GM19468 (cell line): Measurements from ENCODE around the gene EDC4.
"Not testable (repeated sequence)": the region's sequence is repeated elsewhere in the genome, so short reads cannot be mapped to it uniquely, and the experiment has no call there.

Experiments used
- ATAC-seq: cut with Tn5 transposase; IDR thresholded peaks from one replicate; pipeline ENCODE4 v1.9.1; 2021; ENCODE audit warnings: mild to moderate bottlenecking, moderate library complexity, moderate number of reproducible peaks; ENCODE audit not compliant: unreplicated experiment; ENCODE audit errors: extremely low read depth

Gene EDC4

GRCh38 chr16:67901734-67902133, 28.9 kb downstream of the EDC4 start:
- ATAC-seq, result no peak

- no peak for ATAC-seq
These were observed 30.0 kb downstream of the EDC4 start for GRCh38 chr16:67902831-67903230.

- no peak for ATAC-seq
These were observed 34.7 kb downstream of the EDC4 start for GRCh38 chr16:67907397-67908180.

DNA sequence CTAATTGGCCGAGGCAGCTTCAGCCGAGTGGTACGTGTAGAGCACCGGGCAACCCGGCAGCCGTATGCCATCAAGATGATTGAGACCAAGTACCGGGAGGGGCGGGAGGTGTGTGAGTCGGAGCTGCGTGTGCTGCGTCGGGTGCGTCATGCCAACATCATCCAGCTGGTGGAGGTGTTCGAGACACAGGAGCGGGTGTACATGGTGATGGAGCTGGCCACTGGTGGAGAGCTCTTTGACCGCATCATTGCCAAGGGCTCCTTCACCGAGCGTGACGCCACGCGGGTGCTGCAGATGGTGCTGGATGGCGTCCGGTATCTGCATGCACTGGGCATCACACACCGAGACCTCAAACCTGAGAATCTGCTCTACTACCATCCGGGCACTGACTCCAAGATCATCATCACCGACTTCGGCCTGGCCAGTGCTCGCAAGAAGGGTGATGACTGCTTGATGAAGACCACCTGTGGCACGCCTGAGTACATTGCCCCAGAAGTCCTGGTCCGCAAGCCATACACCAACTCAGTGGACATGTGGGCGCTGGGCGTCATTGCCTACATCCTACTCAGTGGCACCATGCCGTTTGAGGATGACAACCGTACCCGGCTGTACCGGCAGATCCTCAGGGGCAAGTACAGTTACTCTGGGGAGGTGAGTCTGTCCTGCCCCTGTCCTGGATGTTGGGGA, 36.3 kb downstream of the EDC4 start:
- ATAC-seq, result no peak

DNA sequence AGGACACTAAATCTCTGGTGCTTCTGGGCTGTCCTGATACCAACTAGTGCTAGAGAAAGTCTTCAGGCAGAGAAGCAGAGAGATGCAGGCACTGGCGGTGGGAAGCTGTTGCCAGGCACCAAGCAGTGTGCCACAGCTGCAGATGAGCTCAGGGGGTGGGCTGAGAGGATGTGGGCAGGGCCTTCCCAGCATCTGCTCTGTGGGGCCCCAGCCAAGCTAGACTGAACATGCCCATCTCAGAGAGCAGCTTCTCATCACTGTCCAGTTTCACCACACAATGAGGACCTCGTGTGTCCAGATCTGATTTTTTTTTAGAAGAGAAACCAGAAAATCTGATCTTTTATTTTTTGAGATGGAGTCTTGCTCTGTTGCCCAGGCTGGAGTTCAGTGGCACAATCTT, 37.3 kb downstream of the EDC4 start:
- ATAC-seq, result no peak

DNA sequence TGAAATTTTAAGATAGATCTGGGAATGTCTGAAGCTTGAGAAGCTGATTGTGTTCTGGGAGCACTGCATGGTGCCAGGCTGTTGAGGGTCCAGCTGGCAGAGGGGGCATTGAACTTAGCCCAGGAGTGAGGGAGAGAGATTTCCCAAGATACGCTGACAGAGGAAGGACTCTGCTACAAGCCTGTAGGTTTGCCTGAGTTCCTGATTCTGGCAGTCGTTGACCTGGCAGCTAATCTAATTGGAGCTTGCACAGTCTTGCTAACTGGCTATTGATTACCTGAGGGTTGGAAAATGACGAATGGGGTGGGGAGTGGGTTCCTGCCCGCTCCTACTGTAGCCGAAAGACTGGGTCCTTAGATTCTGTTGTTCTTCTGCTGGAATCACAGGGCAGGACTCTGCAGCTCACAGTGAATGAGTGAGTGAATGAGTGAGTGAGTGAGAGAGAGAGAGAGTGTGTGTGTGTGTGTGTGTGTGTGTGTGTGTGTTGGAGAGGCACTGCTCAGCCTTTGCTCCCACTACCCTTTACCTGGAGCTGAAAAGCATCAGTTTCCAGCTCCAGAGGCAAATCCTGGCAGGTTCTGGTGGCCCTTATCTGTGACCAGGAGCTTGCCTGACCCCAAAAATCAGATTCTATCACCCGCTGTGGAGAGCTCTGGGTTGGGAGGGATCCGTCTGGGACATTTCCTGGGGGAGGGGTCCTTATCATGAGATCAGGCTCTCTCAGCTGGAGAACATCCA, 42.1 kb downstream of the EDC4 start:
- ATAC-seq, result no peak

- ATAC-seq, result not testable (repeated sequence)
These were observed 42.6 kb downstream of the EDC4 start for GRCh38 chr16:67915496-67915769.

DNA sequence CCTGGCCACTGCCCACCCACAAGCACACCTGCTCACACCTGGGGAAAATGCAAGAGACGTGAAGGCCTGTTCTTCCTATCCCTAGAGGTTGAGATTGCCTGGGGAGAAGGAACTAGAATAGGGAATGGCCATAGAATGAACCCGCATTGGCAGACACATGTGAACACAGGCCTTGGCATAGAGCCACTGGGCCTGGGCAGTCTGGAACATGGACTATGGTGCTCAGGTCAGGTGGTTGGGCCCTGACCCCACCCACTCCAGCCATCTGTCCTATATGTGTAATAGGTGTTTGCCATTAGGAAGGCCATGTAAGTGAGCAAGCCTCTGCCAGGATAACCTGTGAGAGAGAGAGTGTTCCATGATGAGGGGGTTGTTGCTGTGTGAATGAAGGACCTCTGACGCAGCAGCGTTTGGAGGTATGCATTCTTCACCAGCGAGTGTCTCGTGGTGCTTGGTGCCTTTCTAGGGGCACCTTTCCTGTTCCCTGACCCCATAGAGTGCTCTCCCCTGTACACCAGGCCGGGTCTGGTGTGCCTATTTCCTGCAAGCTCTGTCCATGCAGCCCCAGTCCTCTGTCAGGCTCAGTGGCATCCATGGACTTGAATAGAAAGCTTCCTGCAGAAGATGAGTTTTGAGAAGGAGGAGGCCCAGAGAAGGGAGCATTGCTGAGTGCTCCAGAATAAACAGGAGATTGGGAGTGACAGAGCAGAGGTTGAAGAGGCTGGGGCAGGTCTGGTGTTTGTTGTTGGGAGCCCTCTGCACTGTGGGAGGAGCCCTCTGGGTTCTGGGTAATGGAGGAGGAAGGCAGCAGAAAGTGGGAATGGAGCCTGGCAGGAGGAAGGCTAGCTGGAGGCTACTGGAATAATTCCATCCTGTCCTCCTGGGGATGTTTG, 43.2 kb downstream of the EDC4 start:
- no peak for ATAC-seq

GRCh38 chr16:67917140-67917851, 44.4 kb downstream of the EDC4 start:
- ATAC-seq, result no peak

DNA sequence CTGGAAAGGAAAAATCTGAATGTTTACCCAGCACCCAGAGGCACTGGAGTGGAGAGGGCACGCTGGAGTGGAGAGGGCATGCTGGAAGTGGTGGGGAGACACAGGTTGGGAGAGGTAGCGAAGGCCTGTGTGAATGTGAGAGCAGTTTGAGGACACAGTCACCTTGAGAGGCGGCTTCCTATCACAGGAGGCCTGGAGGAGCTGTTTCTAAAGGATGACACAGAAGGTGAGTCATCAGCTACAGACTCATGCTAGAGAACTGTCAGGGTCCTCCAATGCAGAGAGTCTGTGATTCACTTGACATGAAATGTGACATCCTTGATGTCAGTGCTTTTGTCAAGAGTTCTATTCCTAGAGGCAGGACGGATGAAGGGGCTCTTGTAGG, 45.0 kb downstream of the EDC4 start:
- ATAC-seq, result no peak

- no peak for ATAC-seq
These were observed 46.9 kb downstream of the EDC4 start for GRCh38 chr16:67919622-67920221.

DNA sequence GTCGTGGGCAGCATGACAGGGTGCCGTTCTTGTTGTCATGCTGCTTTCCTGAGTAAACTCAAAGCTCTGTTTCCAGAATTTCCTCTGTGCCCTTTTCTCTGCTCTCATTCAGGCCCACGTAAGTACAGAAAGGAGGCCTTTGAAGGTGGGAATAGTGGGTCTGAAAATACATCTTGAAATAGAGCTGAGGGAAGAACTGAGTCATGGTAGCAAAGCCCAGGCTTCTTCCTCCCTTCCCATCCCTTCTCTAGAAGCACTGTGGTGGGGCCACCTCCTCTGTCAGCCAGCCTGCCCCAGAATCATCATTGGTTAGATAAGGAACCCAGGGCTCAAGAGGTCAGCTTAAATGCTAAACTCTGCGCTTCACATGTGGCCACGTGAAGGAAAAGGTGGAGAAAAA, 49.4 kb downstream of the EDC4 start:
- ATAC-seq, result no peak

DNA sequence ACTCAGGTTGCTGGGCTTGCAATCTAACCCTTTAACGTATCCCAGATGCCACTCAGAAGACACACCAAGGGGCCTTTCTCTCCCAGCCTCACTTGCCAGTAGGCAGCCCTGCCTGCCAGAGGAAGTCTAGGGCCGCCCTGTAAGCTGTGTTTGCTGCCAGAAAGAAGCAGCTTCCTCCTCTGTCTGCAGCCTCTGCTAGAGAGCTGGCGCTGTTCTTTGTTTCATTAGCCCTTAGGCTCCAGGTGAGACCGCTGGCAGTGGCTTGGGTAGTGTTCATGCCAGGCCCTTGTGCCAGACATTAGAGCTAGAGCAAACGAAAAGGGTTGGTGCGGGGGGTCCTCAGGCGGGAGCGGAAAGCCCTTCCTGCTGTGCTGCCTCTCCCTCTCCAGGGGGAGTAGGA, 49.9 kb downstream of the EDC4 start:
- no peak for ATAC-seq

GRCh38 chr16:67923414-67924116, 50.7 kb downstream of the EDC4 start:
- no peak for ATAC-seq

GRCh38 chr16:67924140-67924906, 51.5 kb downstream of the EDC4 start:
- ATAC-seq, result no peak

DNA sequence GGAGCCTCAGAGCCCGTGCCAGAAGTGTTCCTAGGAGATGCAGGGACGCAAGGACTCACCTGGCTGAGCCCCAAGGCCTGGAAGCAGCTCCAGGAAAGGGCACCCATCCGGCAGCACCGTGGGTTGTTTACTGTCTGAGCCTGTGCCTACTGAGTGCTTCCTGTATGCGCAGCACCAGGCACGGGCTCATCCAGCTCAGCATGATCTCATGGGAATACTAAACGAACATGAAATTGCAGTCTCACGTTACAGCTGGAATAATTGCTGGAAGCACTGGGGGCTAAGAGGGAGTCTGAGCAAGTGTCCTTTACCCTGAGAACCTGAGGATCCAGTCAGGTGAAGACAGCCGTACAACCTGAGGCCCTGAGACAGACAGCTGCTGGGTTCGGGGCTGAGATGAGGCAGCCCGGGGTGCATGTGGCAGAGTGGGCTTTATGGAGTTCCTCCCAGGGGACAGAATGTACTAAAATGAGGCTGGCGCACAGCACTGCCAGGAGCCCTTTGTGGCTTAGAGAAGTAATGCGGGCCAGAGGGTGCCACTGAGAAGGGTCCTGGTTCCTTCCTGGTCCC, 53.4 kb downstream of the EDC4 start:
- ATAC-seq, result no peak

GRCh38 chr16:67927131-67927941, 54.5 kb downstream of the EDC4 start:
- no peak for ATAC-seq
